ES-I3 (cell line): ENCODE results near the gene SLC5A10.

Experiments
- H3K36me3 ChIP-seq: 2 replicates; pipeline ENCODE4 v1.6.1; 2013; ENCODE audit warnings: mild to moderate bottlenecking, low read length, control low read depth, moderate library complexity; ENCODE audit not compliant: insufficient read depth
- H3K4me1 ChIP-seq: 2 replicates; pipeline ENCODE4 v1.6.1; 2013; ENCODE audit warnings: mild to moderate bottlenecking, control low read depth, low read length; ENCODE audit not compliant: insufficient read depth
- H3K9ac ChIP-seq: 2 replicates; pipeline ENCODE4 v1.6.1; 2013; ENCODE audit warnings: low read depth, mild to moderate bottlenecking, low read length, moderate library complexity
- H3K9me3 ChIP-seq: 2 replicates; pipeline ENCODE4 v1.6.1; 2013; ENCODE audit warnings: mild to moderate bottlenecking, low read length, moderate library complexity; ENCODE audit not compliant: control insufficient read depth, insufficient read depth

SLC5A10 gene

GRCh38 chr17:18991531-18992315 is 39.8 kb downstream of the SLC5A10 start:
- Histone ChIP-seq H3K36me3 (peaks cover 5% of the 10 kb centered on the region), H3K9ac (no peak overlapping the region), H3K9me3 (peaks cover 7% of the 10 kb centered on the region; the same call in 1 of the 2 replicates), H3K4me1 (no peaks in the 10 kb centered on the region)

GRCh38 chr17:18992454-18993130 is 40.6 kb downstream of the SLC5A10 start:
- Histone ChIP-seq H3K9ac (no peak overlapping the region), H3K36me3 (peaks cover 5% of the 10 kb centered on the region), H3K9me3 (peaks cover 7% of the 10 kb centered on the region; the same call in 1 of the 2 replicates), H3K4me1 (no peaks in the 10 kb centered on the region)

GRCh38 chr17:18993905-18994526 is 42.1 kb downstream of the SLC5A10 start:
- Histone ChIP-seq H3K9ac (no peak overlapping the region), H3K9me3 (peaks cover 7% of the 10 kb centered on the region; the same call in 1 of the 2 replicates), H3K4me1 (no peaks in the 10 kb centered on the region), H3K36me3 (peaks cover 5% of the 10 kb centered on the region)

GRCh38 chr17:18994631-18995030 is 42.7 kb downstream of the SLC5A10 start:
- no peak overlapping the region for H3K9ac ChIP-seq
- no peaks in the 10 kb centered on the region for H3K4me1 ChIP-seq
- peaks cover 5% of the 10 kb centered on the region for H3K36me3 ChIP-seq
- H3K9me3 ChIP-seq, result peaks cover 7% of the 10 kb centered on the region; the same call in 1 of the 2 replicates

GRCh38 chr17:18995220-18995619 is 43.3 kb downstream of the SLC5A10 start:
- Histone ChIP-seq H3K36me3 (peaks cover 5% of the 10 kb centered on the region), H3K9ac (no peak overlapping the region), H3K4me1 (no peaks in the 10 kb centered on the region), H3K9me3 (peaks cover 7% of the 10 kb centered on the region; the same call in 1 of the 2 replicates)

- Histone ChIP-seq H3K36me3 (peaks cover 5% of the 10 kb centered on the region), H3K9ac (no peak overlapping the region), H3K4me1 (peaks cover 2% of the 10 kb centered on the region; the same call in 1 of the 2 replicates), H3K9me3 (peaks cover 7% of the 10 kb centered on the region; the same call in 1 of the 2 replicates)
Observed at GRCh38 chr17:18996458-18996857, 44.5 kb downstream of the SLC5A10 start.

- peaks cover 6% of the 10 kb centered on the region for H3K4me1 ChIP-seq
- H3K9me3 ChIP-seq, result peaks cover 7% of the 10 kb centered on the region; the same call in 1 of the 2 replicates
Observed at GRCh38 chr17:18997650-18998196, 45.8 kb downstream of the SLC5A10 start.

GRCh38 chr17:18999394-18999793 is 47.4 kb downstream of the SLC5A10 start:
- peaks cover 7% of the 10 kb centered on the region; the same call in 1 of the 2 replicates for H3K9me3 ChIP-seq
- peaks cover 14% of the 10 kb centered on the region for H3K36me3 ChIP-seq
- H3K9ac ChIP-seq, result no peak overlapping the region
- peaks cover 7% of the 10 kb centered on the region for H3K4me1 ChIP-seq

More at GRCh38 chr17:18997650-18998196, 45.8 kb downstream of the SLC5A10 start:
- H3K9ac ChIP-seq, result no peak overlapping the region
- peaks cover 8% of the 10 kb centered on the region for H3K36me3 ChIP-seq

- peaks cover 14% of the 10 kb centered on the region for H3K36me3 ChIP-seq
Observed at GRCh38 chr17:18999911-19000310, 47.9 kb downstream of the SLC5A10 start.

GRCh38 chr17:19000531-19001325 is 48.8 kb downstream of the SLC5A10 start:
- H3K36me3 ChIP-seq, result peaks cover 14% of the 10 kb centered on the region
- no peak overlapping the region for H3K9ac ChIP-seq
- peaks cover 14% of the 10 kb centered on the region for H3K4me1 ChIP-seq
- peaks cover 7% of the 10 kb centered on the region; the same call in 1 of the 2 replicates for H3K9me3 ChIP-seq

More at GRCh38 chr17:18999911-19000310, 47.9 kb downstream of the SLC5A10 start:
- no peak overlapping the region for H3K9ac ChIP-seq
- peaks cover 7% of the 10 kb centered on the region for H3K4me1 ChIP-seq
- peaks cover 7% of the 10 kb centered on the region; the same call in 1 of the 2 replicates for H3K9me3 ChIP-seq

- peaks cover 9% of the 10 kb centered on the region for H3K36me3 ChIP-seq
- no peaks in the 10 kb centered on the region for H3K9me3 ChIP-seq
- H3K4me1 ChIP-seq, result peaks cover 14% of the 10 kb centered on the region
- H3K9ac ChIP-seq, result peak overlapping the region; percentile 88; the same call in 1 of the 2 replicates
Observed at GRCh38 chr17:19001907-19002590, 50.1 kb downstream of the SLC5A10 start.

- peak overlapping the region; percentile 88 for H3K9ac ChIP-seq
- H3K4me1 ChIP-seq, result peaks cover 14% of the 10 kb centered on the region
- no peaks in the 10 kb centered on the region for H3K9me3 ChIP-seq
- H3K36me3 ChIP-seq, result peaks cover 9% of the 10 kb centered on the region
Observed at GRCh38 chr17:19002805-19003542, 51.0 kb downstream of the SLC5A10 start.
